Measurements from ENCODE around the gene IL37. TPM values are rescaled to one million over a fixed set of nuclear protein-coding genes. Genes with fewer than 3 reads are reported as not detected.

The IL37 gene
- total RNA-seq, 1 donor from 2014 or later = not detected

DNA sequence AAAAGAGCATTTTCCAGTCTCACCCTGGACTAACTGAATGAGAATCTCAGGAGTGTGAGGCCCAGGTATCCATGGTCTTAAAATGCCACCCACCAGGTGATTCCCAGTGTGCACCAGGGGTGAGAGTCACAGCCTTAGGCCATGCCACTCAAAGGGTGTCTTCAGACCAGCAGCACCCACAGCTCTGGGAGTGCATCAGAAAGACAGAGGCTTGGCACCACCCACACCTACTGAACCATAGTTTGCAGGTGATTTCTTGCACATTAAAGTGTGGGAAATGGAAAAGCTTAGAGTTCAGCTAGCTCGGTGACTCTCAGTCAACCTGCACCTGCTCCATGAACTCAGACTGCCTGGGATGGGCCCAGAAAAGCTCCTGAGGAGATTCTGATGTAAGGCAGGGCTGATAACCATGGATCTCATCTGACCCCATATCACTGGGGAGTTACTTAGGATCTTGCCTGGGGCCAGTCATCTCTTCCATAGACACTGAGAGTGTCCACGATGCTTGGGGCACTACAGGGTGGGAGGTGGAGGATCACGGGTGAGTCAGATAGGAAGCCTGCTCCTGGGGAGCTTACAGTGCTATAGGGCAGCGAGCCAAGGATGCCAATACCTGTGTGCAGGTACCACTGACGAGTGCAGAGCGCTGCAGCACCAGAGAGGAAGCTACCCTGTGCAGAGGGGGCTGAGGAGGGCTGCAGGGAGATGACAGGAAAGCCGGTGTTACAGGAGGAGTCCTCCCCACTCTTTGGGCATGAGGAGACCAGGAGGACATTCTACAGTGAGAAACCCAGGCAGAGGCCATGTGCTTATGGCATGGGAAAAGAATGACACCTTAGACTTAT lies 4.6 kb downstream of the IL37 start:
- TF ChIP-seq, protein P1, sequence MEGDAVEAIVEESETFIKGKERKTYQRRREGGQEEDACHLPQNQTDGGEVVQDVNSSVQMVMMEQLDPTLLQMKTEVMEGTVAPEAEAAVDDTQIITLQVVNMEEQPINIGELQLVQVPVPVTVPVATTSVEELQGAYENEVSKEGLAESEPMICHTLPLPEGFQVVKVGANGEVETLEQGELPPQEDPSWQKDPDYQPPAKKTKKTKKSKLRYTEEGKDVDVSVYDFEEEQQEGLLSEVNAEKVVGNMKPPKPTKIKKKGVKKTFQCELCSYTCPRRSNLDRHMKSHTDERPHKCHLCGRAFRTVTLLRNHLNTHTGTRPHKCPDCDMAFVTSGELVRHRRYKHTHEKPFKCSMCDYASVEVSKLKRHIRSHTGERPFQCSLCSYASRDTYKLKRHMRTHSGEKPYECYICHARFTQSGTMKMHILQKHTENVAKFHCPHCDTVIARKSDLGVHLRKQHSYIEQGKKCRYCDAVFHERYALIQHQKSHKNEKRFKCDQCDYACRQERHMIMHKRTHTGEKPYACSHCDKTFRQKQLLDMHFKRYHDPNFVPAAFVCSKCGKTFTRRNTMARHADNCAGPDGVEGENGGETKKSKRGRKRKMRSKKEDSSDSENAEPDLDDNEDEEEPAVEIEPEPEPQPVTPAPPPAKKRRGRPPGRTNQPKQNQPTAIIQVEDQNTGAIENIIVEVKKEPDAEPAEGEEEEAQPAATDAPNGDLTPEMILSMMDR (conservative IDR thresholded peaks at IDR 0.05) = no peak
- Mint-ChIP-seq H3K4me3 (no peak overlapping the region), H3K27me3 (peaks cover 6% of the 10 kb centered on the region), H3K36me3 (no peaks in the 10 kb centered on the region), H3K9me3 (peaks cover 9% of the 10 kb centered on the region), H3K27ac (no peak overlapping the region), H3K4me1 (ENCODE audit: unreplicated experiment) (no peaks in the 10 kb centered on the region)
- DNase-seq (ENCODE audit: extremely low spot score, unreplicated experiment) = no peak

DNA sequence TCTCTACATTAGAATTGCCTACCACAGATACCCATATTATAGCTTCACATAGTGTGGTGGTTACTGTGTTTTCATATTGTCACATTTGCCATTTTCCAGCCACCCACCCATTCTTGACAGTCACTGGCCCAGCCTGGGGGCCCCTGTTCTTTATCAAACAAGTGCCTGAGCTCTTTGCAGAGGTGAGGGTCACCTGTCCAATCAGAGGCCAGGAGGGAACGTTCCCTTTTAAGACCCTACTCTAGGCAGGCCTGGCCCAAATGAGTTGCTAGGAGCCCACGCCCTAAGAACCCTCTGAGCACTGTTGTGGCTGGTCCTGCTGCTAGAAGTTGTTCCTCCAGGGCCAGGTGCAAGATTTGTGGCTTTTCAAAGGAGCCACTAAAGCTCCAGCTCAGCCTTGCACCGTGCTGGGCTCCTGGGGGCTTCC lies 5.2 kb downstream of the IL37 start:
- H3K36me3 Mint-ChIP-seq = no peaks in the 10 kb centered on the region
- DNase-seq (ENCODE audit: extremely low spot score, unreplicated experiment) = no peak
- H3K27ac Mint-ChIP-seq = no peak overlapping the region
- no peaks in the 10 kb centered on the region for H3K4me1 Mint-ChIP-seq (ENCODE audit: unreplicated experiment)
- no peak overlapping the region for H3K4me3 Mint-ChIP-seq
- TF ChIP-seq, protein P1 (conservative IDR thresholded peaks at IDR 0.05) = no peak
- H3K27me3 Mint-ChIP-seq = peaks cover 6% of the 10 kb centered on the region
- peaks cover 9% of the 10 kb centered on the region for H3K9me3 Mint-ChIP-seq

DNA sequence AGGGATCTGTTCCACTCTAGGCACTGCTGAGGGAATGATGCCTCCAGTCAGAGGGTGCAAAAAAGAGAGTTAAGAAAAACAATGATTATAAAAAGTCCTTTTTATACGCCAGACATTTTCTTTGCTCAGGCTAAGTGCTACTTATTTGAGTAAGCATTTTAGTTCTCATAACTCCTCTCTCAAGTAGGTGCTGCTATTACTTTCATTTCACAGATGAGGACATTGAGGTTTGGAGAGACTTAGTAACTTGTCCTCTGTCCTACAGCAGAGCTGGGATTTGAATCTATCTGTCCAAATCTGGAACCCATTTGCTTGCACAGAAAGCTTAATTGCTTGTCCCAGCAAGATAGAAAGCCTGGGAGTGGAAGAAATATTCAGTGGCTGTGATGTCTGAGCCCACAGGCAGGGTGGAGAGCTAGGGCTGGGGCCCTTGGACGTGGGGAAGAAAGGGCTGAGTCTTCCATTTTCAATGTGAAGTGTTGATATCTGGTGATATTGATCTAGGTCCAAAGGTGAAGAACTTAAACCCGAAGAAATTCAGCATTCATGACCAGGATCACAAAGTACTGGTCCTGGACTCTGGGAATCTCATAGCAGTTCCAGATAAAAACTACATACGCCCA lies 5.8 kb downstream of the IL37 start:
- H3K36me3 Mint-ChIP-seq = no peaks in the 10 kb centered on the region
- H3K27ac Mint-ChIP-seq = no peak overlapping the region

DNA sequence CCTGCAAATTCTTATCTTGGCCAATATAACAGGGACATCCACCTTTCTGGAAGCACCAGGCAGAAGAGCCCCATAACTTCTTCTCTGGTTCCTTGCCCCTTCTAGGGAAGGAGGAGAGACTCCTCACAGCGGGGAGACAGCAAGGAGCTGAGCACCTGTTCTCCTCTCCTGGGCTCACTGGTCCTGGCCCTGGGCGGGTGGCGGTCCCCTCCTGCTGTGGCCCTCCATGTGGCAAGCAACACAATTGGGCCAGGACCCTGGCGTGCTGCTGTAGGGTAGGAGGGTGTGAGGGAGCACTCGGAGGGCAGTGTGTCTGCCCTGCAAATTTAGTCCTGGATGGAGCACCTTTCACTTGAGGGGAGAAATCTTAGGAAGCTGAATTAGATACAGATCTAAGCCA lies 6.9 kb downstream of the IL37 start:
- H3K9me3 Mint-ChIP-seq = peaks cover 9% of the 10 kb centered on the region
- H3K4me3 Mint-ChIP-seq = no peak overlapping the region
- no peaks in the 10 kb centered on the region for H3K4me1 Mint-ChIP-seq (ENCODE audit: unreplicated experiment)
- H3K27me3 Mint-ChIP-seq = peaks cover 6% of the 10 kb centered on the region
- TF ChIP-seq, protein P1 (conservative IDR thresholded peaks at IDR 0.05) = no peak
- H3K27ac Mint-ChIP-seq = no peak overlapping the region
- DNase-seq (ENCODE audit: extremely low spot score, unreplicated experiment) = no peak
- H3K36me3 Mint-ChIP-seq = no peaks in the 10 kb centered on the region

More for the DNA sequence above, 5.8 kb downstream of the IL37 start:
- peaks cover 9% of the 10 kb centered on the region for H3K9me3 Mint-ChIP-seq
- H3K4me3 Mint-ChIP-seq = no peak overlapping the region
- TF ChIP-seq, protein P1 (conservative IDR thresholded peaks at IDR 0.05) = no peak
- peaks cover 6% of the 10 kb centered on the region for H3K27me3 Mint-ChIP-seq
- no peaks in the 10 kb centered on the region for H3K4me1 Mint-ChIP-seq (ENCODE audit: unreplicated experiment)
- no peak for DNase-seq (ENCODE audit: extremely low spot score, unreplicated experiment)

DNA sequence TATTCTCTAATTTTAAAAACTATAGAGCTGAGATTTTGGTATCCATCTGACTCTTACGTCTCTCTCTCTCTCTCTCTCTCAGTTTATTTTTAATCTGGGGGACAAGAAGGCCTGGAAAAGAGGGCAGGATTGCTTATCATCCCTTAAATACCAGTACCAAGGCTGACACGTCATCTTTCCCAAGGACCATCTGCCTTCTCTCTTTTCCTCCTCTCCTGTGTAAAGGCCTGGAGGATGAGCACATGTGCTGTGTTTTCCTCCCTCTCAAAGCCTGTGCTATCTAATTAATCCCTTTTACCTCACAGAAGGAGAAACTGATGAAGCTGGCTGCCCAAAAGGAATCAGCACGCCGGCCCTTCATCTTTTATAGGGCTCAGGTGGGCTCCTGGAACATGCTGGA lies 7.3 kb downstream of the IL37 start:
- H3K36me3 Mint-ChIP-seq = no peaks in the 10 kb centered on the region
- H3K4me3 Mint-ChIP-seq = no peak overlapping the region
- H3K9me3 Mint-ChIP-seq = peaks cover 9% of the 10 kb centered on the region
- H3K27me3 Mint-ChIP-seq = peaks cover 6% of the 10 kb centered on the region
- H3K27ac Mint-ChIP-seq = no peak overlapping the region
- TF ChIP-seq, protein P1 (conservative IDR thresholded peaks at IDR 0.05) = no peak
- no peak for DNase-seq (ENCODE audit: extremely low spot score, unreplicated experiment)
- H3K4me1 Mint-ChIP-seq (ENCODE audit: unreplicated experiment) = no peaks in the 10 kb centered on the region

Data from type B pancreatic cell (in vitro differentiated cells).